HG03060 (cell line): ENCODE measurements around the gene EIF6.

Experiments used
- ATAC-seq: cut with Tn5 transposase; IDR thresholded peaks from one replicate; pipeline ENCODE4 v1.9.1; 2021; ENCODE audit warnings: low read depth, moderate number of reproducible peaks; ENCODE audit not compliant: unreplicated experiment

The EIF6 gene

DNA sequence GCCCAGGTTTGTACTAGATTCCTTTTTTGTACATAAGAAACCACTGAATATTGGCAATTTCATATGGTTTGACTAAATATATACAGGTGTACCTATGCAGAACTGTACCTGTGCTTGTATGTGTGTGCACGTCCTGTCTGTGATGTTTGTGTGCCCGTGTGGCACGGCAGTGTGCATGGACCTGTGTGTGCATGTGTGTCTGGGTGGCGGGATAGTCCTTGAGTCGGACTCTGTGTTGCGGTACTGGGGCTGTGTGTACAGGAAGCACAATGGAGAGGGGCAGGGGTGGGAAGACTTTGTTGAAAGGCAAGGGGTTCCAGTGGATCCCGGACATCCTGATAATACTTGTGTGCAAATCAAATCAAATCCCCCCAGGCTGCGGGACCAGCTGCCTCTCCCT lies 11.1 kb upstream of the EIF6 start:
- no peak for ATAC-seq

GRCh38 chr20:35295058-35295457 lies 10.5 kb upstream of the EIF6 start:
- ATAC-seq: no peak

GRCh38 chr20:35294293-35294685 lies 9.7 kb upstream of the EIF6 start:
- no peak for ATAC-seq

DNA sequence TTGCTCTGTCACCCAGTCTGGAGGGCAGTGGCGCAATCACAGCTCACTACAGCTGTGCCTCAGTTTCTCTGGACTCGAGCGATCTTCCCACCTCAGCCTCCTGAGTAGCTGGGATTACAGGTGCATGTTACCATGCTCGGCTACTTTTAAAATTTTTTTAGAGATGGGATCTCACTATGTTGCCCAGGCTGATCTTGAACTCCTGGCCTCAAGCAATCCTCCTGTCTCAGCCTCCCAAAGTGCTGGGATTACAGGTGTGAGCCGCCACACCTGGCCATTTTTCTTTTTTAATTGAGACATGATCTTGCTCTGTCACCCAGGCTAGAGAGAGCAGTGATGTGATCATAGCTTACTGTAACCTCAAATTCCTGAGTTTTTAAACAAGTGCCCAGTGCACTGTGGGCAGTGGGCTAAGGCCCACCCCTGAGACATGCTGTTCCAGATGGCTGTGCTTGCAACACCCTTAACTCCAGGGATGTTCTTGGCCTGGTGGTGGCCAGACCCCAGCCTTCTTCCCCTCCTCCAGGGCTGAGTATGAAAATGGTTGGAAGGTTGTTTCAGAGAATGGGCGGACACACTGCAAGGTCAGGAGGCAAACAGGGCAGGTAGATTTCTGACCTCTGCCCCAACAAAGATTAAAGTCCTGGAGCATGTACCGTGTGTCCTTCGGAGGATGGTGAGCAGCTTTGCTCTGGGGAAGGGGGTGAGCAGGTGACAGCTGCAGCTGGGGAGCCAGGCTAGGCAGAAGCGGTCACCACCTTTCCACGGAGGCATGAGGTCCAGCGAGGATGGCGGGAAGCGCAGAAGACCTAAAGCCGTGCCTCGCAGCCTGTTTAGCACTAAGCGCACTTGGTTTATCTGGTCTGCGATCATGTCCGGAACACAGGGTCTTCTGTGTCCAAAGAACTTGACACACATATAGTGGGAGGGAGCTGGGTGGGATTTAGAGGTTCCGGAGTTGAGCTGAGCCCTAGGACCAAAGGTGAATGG lies 9.0 kb upstream of the EIF6 start:
- ATAC-seq: no peak

DNA sequence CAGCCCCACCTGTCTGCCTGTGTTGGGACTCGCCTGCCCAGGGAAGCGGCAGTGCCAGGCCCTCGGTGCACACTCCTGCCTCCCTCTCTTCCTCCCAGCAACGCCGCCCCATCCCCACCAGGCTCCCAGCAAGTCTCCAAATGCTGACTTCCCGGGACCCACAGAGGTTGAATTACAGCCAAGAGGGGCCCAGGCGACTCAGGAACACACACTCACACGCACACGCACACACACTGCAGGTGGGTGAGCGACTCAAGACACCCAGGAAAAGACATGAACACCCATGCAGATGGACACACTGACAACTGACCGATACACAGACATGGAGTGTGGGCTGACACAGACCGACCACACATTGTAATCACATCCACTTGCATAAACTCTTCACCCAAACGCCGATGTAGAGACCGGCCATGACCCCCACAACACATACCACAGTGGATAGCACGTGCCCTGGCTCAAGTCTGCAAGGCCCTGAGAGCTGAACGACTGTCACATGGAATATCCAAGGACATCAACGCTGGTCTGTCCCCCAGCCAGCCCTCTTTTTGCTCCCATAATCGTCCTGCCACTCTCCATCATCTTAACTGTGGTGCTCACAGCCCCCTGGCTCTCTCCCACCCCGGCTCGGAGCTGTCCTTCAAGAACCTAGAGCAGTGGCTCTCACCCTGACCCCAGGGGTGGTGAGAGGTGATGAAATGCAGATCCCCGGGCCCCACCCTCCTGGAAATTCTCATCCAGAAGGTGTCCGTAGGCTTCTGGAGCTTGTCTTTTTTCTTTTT lies 8.1 kb upstream of the EIF6 start:
- ATAC-seq: no peak

DNA sequence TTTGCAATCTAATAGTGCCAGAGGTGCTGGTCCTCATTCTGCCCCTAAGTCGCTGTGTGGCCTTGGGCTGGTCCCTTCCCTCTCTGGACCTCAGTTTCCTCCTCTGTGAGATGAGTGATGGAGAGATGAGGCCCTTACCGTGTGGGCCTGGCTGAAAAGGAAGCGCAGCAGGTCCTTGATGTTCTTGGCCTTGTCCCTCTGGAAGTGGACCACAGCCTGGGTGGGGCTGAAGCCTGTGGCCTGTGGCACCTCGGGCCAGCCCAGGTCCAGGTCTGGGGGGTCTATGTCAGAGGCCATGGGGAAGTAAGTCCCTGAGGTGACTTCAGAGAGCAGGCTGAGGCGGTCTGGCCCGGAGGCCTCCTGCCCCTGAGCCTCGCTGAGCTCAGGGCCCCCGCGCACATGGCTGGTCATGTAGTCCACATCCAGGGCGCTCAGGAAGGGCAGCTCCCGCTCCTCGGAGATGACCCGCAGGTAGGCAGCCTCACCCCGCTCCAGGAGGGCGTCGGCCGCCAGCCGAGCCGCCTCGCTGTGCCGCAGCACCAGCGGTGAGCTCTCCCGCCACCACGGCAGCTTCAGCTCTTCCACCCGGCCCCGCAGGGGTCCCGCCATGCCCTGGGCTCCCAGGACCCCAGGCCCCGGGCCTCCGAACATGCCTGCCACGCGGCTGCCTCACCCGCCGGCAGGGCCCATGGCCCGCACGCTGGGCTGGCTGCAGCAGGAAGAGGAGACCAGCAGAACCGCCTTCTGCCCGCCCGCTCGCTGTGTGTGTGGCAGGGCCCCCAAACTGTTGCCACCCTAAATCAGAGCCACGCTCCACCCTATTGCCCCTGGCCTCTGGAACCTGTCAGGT lies 7.3 kb upstream of the EIF6 start, which contains the start of gene FAM83C:
FAM83C (minus strand) TSS at position 772 of the 850 bp plus-strand sequence; CDS start at position 651, 121 bp downstream.
- no peak for ATAC-seq

- no peak for ATAC-seq
Observed at GRCh38 chr20:35290887-35291417, 6.4 kb upstream of the EIF6 start.

DNA sequence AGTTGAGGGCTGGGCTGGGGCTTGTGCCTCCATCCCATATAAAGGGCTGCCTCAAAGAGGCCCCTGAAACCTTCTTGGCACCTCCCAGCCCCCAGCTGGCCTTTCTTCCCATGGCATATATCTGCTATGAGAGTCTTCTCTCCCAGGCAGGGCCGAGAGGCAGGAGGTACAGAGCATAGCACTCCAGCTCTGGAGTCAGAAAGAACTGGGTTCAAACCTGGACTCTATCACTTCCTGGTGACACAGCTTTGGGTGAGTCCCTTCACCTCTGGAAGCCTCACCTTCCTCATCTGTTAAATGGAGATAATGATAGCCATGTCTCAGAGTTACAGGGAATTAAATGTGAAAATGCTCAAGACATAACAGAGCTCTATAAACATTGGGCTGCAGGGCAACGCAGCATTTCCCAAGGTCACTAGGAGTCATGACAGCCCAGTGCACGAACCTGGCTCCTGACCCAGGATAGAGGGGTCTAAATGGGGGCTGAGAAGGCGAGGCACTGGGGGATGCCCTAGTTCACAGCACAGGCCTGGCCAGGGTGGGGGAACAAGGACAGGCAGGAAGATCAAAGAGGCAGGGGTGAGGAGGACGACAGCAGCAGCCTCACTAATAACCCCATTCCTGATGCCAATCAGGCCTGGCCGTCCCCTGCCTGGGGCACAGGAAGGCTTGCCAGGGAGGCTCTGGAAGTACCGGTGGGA lies 5.8 kb upstream of the EIF6 start:
- ATAC-seq: no peak

- no peak for ATAC-seq
Observed at GRCh38 chr20:35288325-35289060, 3.9 kb upstream of the EIF6 start.

DNA sequence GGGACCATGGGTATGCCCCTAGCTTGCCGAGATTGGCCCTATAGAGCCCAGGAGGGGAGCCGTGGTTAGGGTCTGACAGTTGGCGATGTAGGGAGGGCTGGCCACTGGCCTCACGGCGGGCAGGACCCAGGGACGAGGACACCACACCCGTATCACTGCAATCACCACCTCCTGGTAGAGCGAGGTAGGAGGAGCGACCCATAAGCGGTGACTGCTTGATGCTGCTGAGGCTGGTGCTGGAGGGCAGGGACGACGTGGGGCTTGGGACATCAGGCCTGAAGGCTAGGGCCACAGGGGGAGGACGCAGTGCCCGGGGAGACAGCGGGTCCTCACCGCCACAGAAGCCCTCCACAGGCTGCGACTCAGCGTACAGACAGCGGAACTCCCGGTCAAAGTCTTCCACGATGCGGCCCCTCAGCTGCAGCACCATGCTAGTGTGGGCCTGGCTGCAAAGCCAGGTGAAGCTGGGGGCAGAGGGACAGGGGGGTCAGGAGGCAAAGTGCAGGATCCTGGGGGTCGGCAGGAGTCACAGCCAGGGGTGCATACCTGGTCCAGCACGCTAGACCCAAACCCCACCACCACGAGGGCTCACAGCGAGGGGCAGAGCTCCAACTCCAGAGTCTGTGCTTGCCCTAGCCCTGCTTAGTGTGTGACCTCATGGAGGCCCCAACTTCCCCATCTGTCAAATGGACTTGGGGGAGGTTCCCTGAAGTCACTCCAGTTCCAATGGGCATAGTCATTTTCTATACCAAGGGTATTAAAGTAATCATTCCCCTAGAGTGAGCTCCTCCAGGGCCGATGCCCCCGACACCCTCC lies 3.1 kb upstream of the EIF6 start:
- no peak for ATAC-seq

- no peak for ATAC-seq
Observed at GRCh38 chr20:35286899-35287508, 2.4 kb upstream of the EIF6 start.

- ATAC-seq: no peak
Observed at GRCh38 chr20:35286077-35286898, 1.7 kb upstream of the EIF6 start.

- ATAC-seq: no peak
Observed at GRCh38 chr20:35285806-35286076, 1.2 kb upstream of the EIF6 start.

DNA sequence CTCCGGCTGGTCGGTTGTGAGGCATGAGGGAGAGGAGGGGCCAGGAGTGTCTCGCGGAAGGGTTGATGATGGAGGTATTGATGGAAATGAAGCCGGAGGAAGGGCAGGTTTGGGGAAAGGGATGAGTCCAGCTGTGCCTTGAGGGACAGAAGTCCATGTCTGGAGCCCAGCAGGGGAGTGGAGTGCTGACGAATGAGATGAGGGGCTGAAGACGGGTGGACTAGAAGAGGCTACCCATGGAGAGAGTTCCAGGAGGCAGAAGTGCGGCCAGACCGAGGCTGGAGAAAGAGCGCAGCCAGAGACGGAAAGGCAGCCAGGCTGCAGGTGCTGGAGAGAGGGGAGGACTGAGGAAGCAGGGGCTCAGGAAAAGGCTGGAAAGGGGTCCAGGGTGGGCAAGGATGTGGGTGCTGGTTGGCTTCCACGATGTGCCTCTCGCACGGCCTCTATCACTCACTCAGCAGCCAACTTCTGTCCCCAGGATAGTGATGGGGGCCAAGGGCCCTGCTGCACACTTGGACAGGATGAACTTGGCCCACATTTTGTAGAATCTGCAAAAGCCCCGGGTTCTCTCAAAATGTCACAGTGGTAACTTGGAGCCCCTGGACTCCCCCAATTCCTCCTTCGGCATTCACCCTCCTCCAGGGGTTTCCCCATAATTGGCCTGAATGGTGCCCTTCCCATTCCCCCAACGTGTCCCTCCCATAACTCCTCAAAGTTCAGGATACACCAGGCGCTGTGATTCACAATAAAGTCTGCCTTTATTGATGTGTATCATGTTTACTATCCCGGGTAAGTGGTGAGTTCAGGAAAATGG lies 627 bp upstream of the EIF6 start:
- ATAC-seq: no peak

GRCh38 chr20:35283441-35284266 lies 918 bp downstream of the EIF6 start:
- ATAC-seq: no peak
